MM.1S (cell line): ENCODE data around the gene NLGN1.

Experiments used
- EZH2 ChIP-seq: fragments of 300-600 bp; sonication (generic); optimal IDR thresholded peaks from 2 replicates; pipeline ENCODE3; 2017; ENCODE audit warnings: low read depth, mild to moderate bottlenecking, antibody characterized with exemption, low read length, mixed read lengths
- TF ChIP-seq, protein P1 (sequence below): fragments of 300-600 bp; sonication (generic); IDR thresholded peaks from 2 replicates; pipeline ENCODE4 v1.5.1; 2016; ENCODE audit warnings: antibody characterized with exemption, low read length, mixed read lengths

DNA sequence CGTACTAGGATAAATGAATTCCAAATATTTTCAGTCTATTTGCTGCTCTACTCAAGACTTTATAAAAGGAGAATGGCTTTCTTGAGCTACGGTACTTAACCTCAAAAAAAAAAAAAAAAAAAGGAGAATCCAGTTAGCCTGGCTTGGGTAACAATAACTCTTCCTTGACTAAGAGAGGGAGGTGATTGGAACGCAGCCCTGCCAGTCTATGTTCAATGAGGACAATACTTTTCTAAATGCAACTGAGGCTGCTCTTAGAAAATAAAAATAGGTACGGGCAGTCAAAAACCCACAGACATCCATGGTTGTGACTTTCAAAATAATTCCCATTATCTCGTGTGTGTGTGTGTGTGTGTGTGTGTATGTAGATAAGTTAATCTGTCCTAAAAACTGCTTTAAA is 799.9 kb downstream of the NLGN1 start:
- TF ChIP-seq, protein P1, sequence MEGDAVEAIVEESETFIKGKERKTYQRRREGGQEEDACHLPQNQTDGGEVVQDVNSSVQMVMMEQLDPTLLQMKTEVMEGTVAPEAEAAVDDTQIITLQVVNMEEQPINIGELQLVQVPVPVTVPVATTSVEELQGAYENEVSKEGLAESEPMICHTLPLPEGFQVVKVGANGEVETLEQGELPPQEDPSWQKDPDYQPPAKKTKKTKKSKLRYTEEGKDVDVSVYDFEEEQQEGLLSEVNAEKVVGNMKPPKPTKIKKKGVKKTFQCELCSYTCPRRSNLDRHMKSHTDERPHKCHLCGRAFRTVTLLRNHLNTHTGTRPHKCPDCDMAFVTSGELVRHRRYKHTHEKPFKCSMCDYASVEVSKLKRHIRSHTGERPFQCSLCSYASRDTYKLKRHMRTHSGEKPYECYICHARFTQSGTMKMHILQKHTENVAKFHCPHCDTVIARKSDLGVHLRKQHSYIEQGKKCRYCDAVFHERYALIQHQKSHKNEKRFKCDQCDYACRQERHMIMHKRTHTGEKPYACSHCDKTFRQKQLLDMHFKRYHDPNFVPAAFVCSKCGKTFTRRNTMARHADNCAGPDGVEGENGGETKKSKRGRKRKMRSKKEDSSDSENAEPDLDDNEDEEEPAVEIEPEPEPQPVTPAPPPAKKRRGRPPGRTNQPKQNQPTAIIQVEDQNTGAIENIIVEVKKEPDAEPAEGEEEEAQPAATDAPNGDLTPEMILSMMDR: no peak
- no peak for TF ChIP-seq EZH2
